HTERT RPE-1 (cell line): Measurements from ENCODE around the gene LLGL2.
"Not testable (repeated sequence)": the region's sequence is repeated elsewhere in the genome, so short reads cannot be mapped to it uniquely, and the experiment has no call there.

Experiments used
- in situ Hi-C: fragments of 300-500 bp; cut with MboI; formaldehyde crosslinking; loops from 4 replicates; pipeline ENCODE4 v1.14.3; 2020; ENCODE audit warnings: low sequenced_read_pairs

The LLGL2 gene

DNA sequence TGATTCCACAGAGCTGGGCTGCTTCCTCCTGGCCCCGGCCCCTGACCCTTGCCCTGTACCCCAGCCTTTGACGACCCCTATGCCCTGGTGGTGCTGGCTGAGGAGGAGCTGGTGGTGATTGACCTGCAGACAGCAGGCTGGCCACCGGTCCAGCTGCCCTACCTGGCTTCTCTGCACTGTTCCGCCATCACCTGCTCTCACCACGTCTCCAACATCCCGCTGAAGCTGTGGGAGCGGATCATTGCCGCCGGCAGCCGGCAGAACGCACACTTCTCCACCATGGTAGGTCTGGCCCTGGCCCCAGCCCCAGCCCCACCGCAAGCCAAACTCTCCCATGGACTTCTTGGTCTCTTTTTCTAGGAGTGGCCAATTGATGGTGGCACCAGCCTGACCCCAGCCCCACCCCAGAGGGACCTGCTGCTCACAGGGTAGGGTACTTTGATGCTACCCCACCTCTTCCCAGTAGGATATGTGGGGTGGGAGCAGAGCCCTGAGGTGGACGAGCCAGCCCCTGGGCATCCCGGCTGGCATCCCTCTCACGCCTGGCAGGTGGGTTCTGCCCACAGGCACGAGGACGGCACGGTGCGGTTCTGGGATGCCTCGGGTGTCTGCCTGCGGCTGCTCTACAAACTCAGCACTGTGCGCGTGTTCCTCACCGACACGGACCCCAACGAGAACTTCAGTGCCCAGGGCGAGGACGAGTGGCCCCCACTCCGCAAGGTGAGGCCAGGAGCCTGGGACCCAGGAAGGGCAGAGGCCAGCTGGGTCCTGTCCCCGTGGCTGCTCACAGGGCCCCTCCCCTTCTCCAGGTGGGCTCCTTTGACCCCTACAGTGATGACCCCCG is 43.1 kb downstream of the LLGL2 start:
- in situ Hi-C loops: no loop called here

DNA sequence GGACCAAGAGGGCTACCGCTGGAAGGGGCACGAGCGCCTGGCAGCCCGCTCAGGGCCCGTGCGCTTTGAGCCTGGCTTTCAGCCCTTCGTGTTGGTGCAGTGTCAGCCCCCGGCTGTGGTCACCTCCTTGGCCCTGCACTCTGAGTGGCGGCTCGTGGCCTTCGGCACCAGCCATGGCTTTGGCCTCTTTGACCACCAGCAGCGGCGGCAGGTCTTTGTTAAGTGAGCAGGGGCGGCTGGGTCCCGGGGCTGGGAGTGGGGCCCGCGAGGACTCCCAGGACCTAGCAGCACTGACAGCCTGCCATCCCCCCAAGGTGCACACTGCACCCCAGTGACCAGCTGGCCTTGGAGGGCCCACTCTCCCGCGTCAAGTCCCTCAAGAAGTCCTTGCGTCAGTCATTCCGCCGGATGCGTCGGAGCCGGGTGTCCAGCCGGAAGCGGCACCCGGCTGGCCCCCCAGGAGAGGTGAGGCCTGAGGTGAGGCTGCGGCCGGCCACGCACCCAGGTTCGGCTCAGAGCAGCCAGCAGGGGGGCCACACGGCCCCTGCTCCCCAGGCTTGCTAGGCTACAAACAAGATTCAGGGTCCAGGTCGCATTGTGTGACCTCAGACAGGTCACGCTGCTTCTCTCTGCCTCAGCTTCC is 44.7 kb downstream of the LLGL2 start:
- in situ Hi-C loops: no loop called here

DNA sequence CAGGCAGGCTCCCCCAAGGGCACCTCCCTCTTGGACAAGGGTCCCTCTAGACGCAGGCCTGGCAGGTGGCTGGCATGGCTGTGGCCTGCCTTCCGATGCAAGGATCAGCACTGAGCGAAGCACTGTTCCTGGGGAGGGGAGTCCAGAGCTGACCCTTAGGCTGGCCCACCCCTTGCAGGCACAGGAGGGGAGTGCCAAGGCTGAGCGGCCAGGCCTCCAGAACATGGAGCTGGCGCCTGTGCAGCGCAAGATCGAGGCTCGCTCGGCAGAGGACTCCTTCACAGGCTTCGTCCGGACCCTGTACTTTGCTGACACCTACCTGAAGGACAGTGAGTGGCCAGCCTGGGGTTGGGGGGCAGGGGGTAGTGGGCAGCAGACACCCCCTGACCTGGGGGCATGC is 45.3 kb downstream of the LLGL2 start:
- in situ Hi-C loops: no loop called here

DNA sequence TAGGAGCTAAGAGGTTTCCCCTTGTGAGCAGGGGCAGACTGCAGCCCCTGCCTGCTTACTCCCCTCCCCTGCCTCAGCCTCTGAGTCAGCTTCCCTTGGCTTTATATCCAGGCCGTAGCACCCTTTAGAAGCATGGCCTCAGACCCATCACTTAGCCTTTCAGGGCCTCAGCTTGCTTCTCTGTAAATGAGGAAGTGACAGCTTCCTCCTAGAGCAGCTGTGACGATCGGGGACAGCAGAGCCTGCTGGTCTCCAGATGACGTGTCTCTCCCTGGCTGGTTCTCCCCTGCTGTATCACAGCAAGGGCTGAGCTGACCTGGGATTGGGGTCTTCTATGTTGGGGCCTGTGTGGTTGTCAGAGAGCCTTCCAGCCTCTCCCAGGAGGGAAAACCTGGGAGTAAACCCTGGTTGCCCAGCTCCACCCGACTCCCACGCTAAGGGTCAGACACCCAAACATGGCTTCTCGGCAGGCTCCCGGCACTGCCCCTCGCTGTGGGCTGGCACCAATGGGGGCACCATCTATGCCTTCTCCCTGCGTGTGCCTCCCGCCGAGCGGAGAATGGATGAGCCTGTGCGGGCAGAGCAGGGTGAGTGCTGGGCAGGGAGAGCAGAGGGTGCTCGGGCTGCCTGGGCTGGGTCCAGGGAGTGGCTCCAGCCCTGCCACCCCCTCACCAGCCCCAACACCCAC is 45.8 kb downstream of the LLGL2 start:
- in situ Hi-C loops: no loop called here

DNA sequence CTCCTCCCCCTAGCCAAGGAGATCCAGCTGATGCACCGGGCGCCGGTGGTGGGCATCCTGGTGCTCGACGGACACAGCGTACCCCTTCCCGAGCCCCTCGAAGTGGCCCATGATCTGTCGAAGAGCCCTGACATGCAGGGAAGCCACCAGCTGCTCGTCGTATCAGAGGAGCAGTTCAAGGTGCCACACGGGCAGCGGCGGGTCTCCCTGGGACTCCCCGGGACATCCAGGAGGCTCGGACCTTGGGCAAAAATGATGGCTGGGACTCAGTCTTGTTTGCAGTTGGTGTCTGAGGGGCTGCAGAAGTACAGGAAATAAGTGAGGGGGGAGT is 46.4 kb downstream of the LLGL2 start:
- in situ Hi-C loops: no loop called here

DNA sequence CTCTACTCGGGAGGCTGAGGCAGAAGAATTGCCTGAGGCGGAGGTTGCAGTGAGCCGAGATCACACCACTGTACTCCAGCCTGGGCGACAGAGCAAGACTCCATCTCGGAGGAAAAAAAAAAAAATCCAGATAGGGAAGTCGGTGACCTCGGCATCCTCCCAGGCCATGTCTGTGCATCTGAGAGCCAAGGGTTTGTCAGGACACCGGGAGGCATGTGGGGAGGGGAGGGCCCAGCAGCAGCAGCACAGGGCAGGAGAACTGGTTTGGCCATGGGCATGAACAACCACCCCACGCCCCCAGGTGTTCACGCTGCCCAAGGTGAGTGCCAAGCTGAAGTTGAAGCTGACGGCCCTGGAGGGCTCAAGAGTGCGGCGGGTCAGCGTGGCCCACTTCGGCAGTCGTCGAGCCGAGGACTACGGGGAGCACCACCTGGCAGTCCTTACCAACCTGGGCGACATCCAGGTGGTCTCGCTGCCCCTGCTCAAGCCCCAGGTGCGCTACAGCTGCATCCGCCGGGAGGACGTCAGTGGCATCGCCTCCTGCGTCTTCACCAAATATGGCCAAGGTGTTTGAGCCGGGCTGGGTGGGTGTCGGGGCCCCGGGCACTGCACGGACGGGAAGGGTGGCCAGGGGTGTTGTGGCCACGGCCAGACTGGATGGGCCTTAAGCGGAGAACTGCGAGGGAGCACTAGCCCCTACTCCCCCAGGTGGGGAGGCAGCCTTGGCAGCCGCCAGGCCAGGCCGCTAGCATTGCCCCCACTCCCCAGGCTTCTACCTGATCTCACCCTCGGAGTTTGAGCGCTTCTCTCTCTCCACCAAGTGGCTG is 47.4 kb downstream of the LLGL2 start:
- in situ Hi-C loops: no loop called here

DNA sequence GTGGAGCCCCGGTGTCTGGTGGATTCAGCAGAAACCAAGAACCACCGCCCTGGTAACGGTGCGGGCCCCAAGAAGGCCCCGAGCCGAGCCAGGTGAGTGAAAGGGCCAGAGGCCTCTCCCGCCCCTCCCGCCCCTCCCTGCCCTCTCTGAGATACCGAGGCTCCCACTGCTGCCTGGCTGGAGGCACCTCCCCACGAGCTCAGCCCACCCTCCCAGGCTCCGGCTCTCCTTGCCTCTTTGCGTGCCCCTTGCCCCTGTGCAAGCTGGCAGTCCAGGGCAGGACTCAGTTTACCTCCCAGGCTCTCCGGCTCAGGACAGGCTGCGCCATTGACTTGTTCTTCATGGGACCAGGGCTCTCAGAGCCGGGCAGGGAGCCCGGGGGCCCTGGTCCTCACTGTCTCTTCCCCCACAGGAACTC is 48.1 kb downstream of the LLGL2 start:
- in situ Hi-C loops: no loop called here

DNA sequence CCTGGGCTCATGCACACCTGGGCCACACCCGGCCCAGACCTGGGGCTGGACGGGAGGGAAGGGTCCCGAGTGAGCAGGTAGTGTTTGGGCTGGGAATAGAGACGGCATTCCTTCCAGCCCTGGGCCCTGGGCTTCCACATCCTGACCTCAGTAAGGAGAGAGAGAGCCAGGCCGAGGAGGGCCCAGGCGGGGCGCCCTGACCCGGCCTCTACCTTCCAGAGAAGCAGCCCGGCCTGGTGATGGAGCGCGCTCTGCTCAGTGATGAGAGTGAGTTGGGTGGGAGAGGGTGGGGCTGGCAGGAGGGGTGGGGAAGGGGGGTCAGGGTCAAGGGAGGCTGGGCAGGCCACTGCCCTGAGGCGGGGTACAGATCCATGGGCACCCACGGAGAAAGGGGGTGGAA is 48.5 kb downstream of the LLGL2 start:
- in situ Hi-C loops: no loop called here

DNA sequence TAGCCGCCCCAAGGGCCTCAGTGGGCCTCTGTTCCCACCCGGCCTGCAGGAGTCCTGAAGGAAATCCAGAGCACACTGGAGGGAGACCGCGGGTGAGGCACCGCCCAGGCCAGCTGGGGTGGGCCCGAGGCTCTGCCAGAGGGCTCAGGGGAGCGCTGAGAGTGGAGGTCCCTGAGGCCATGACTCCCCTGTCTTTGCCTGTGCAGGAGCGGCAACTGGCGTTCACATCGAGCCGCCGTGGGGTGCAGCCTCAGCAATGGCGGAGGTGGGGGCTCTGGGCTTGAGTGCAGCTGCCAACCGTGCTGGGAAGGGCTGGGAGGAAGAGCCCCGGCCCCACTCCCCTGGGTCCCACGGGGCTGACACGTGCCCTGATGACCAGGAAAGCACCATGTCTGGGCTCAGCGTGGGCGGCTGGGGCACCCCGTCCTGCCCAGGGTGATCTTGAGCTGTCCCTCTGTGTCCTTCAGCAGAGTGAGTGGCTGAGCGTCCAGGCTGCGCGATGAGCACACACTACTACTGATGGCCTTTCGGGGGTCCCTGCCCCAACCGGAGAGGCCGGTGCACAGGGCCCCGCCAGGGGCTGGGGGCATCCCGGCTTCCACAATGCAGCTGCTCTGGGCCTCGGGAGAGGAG is 49.0 kb downstream of the LLGL2 start:
- in situ Hi-C loops: no loop called here

DNA sequence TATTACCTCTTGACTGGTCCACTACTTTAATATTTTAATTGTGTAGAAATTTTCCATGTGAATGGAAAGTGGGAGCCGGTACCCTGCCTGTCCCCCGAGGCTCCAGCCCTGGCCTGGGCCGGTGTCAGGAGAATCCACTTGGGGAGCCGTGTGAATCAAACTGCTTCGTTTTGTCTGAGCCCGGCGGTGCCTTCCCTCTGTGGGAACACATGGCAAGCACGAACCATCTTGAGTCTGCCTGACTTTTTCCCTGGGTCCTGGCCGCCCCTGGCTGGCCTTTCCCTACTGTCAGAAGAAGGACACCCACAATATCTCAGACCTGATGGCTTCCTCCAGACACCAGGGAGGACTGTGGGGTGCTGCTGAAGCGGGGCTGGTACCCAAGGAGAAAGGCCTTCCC is 49.7 kb downstream of the LLGL2 start:
- in situ Hi-C loops: no loop called here

DNA sequence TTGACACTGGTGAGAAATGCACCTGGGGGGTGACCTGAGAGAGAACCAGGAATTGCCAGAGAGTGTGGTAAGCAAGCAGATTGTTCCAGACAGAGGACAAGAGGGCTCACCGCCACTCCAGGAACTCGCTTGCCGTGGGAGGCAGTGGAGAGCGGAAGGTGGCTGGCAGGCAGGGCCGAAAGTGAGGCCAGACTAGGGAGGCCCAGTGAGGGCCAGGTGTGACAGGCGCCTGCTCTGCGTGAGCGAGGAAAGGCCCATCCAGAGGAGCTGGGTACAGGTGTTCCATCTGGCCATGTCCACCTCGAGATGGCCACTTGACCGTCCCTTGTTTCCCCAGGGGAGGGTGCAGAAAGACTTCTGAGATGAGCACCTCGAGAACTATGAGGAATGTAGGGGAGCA is 50.2 kb downstream of the LLGL2 start:
- in situ Hi-C loops: no loop called here

DNA sequence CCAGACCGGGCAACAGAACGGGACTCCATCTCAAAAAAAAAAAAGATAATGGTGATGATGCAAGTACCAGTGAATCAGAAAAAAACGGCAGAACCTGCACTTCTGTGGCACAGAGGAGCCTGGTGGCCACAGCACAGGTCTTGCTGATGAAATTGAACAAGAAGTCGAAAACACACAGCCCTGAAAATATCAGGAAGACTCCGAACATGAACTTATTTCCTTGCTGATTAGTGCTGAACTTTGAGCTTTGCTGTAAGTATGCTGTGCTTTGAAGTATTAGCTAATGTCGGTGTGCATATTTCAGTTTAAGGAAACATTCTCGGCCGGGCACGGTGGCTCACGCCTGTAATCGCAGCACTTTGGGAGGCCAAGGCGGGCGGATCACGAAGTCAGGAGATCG is 51.2 kb downstream of the LLGL2 start:
- in situ Hi-C loops: no loop called here

DNA sequence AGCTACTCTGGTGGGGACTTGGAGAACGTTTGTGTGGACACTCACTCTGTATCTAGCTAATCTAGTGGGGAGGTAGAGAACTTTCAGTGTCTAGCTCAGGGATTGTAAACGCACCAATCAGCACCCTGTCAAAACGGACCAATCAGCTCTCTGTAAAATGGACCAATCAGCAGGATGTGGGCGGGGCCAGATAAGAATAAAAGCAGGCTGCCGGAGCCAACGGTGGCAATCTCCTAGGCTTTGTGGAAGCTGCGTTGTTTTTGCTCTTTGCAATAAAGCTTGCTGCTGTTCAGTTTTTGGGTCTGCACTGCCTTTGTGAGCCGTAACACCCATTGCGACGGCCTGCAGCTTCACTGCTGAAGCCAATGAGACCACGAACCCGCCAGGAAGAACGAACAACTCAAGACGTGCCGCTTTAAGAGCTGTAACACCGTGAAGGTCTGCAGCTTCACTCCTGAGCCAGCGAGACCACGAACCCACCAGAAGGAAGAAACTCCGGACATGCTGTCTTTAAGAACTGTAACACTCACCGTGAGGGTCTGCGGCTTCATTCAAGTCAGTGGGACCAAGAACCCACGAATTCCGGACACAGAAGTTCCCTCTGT is 55.7 kb downstream of the LLGL2 start:
- in situ Hi-C loops: not testable (repeated sequence)

DNA sequence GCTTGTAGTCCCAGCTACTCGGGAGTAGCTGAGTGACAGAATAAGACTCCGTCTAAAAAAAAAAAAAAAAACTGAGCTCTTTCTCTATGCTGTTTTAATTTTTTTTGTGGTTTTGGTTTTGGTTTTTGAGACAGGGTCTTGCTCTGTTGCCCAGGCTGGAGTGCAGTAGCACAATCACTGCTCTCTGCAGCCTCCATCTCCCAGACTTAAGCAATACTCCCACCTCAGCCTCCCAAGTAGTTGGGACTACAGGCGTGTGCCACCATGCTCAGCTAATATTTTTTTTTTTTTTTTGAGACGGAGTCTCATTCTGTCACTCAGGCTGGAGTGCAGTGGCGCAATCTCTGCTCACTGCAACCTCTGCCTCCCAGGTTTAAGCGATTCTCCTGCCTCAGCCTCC is 57.7 kb downstream of the LLGL2 start:
- in situ Hi-C loops: not testable (repeated sequence)

DNA sequence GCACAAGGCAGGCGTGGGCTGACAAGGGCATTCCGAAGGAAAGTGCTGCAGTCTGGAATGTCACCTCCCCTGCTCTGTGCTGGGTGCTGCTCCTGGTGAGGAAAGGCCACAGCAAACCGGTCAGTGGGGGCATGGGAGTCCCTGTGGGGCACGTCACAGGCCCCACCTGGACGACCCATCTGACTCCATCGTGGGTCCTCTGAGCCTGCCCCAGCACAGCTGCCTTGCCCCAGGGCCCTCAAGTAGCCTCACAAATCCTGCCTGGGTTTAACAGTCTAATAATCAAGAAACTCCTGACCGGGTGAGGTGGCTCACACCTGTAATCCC is 59.3 kb downstream of the LLGL2 start:
- in situ Hi-C loops: no loop called here

DNA sequence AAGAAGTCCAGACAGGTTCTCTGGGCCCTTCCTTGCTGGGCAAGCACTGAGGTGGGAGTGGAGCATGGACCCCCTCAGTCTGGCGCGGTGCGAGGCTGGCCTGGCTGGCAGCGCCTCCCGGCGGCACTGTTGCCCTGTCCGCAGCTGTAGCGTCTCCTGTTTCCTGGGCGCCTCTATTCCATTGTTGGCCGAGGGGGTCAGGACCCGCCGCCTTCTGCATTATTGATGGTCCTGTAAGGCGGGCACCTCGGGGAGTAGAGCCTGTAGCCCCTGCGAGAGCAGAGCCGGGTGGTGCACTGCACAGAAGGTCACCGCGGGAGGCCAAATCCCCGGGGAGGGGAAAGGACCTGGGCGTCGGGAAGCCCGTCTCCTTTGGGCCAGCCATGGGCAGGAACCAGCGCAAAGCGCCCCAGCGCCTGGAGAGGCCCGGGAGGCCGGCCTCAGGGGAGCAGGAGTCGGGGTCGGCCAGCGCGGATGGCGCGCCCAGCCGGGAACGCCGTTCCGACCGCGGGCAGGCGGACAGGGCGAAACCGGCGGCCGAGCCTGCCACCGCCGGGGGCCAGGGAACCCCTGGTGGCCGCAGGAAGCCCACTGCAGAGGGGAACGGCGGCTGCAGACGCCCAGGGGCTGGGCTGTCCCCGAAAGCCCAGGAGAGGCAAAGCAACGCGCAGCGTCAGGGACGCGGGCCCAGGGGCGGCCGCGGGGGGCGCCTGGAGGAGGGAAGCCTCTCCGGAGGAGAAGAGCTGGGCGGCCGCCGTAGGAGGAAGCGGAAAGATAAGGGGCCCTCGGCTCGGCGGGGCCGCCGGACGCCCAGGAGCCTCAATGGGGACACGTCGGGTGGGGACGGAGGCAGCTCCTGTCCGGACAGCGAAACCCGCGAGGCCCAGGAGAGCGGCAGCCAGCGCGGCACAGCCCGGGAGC is 62.4 kb downstream of the LLGL2 start, which contains the start of gene MYO15B:
MYO15B (plus strand) TSS at position 126 of the 921 bp plus-strand sequence; CDS start at position 384, 258 bp downstream.
- in situ Hi-C loops: no loop called here

DNA sequence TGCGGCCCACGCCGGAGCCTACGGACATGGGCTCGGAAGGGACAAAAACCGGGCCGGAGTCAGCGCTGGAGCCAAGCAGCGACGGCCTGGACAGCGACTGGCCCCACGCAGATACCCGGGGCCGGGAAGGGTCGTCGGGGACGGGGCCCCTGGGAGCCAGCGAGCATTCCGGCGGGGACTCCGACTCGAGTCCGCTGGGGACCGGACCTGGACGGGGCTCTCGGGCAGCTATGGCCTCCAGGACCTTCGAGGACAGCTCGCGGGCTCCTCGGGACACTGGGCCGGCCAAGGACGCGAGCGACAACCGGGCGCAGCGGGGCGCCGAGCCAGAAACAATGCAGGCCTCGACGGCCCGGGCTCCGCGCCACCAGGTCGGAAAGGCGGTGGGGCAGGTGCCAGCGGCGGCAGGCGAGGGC is 63.1 kb downstream of the LLGL2 start:
- in situ Hi-C loops: no loop called here

DNA sequence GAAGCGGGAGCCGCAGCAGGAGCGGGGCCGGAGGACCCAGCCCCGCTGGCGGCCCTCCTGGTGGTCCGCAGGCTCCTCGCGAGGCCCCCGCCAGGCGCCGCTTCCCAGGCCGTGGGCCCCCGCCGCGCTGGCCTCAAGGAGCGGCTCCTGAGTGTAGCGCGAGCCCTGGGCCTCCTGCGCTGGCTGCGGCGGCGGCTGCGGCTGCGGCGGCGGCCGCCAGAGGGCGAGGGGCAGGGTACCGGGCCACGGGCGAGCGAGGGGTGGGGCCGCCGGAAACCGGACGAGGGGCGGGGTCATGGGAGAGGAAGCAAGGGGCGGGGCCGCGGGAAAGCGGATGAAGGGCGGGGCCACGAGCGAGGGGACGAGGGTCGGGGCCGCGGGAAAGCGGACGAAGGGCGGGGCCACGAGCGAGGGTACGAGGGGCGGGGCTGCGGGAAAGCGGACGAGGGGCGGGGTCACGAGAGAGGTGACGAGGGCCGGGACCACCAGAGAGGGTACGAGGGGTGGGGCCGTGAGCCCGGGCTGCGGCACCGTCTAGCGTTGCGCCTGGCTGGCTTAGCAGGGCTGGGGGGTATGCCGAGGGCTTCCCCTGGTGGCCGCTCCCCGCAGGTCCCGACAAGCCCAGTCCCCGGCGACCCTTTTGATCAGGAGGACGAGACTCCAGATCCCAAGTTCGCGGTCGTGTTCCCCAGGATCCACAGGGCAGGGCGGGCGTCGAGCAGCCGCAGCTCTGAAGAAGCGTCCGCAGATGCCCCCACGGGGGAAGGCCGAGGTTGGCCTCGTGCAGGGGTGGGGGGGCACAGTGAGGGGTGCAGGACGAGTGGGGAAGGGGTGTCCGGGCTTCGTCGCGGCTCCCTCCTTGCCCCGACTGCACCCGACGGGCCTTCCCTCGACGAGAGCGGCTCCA is 63.8 kb downstream of the LLGL2 start:
- in situ Hi-C loops: no loop called here
